Measurements from ENCODE around the gene TMEM200A. TPM values are rescaled to one million over a fixed set of nuclear protein-coding genes. Genes with fewer than 3 reads are reported as not detected.

TMEM200A gene
- total RNA-seq (1 to 10 TPM; 6.5 to 7.9 TPM), polyA plus RNA-seq (1 to 10 TPM in 1 of 2 donors, under 1 TPM in 1; 0.79 to 6.4 TPM)
- long read RNA-seq, donor 1: 0 reads
- long read RNA-seq, donor 2: 0 reads
- long read RNA-seq, donor 3, partial matches to known transcripts: 0 of 2 reads
- long read RNA-seq, donor 3, other reads (novel, unspliced or antisense): 0 of 2 reads
- long read RNA-seq, donor 4: 0 reads
- long read RNA-seq, donor 5: 0 reads

DNA sequence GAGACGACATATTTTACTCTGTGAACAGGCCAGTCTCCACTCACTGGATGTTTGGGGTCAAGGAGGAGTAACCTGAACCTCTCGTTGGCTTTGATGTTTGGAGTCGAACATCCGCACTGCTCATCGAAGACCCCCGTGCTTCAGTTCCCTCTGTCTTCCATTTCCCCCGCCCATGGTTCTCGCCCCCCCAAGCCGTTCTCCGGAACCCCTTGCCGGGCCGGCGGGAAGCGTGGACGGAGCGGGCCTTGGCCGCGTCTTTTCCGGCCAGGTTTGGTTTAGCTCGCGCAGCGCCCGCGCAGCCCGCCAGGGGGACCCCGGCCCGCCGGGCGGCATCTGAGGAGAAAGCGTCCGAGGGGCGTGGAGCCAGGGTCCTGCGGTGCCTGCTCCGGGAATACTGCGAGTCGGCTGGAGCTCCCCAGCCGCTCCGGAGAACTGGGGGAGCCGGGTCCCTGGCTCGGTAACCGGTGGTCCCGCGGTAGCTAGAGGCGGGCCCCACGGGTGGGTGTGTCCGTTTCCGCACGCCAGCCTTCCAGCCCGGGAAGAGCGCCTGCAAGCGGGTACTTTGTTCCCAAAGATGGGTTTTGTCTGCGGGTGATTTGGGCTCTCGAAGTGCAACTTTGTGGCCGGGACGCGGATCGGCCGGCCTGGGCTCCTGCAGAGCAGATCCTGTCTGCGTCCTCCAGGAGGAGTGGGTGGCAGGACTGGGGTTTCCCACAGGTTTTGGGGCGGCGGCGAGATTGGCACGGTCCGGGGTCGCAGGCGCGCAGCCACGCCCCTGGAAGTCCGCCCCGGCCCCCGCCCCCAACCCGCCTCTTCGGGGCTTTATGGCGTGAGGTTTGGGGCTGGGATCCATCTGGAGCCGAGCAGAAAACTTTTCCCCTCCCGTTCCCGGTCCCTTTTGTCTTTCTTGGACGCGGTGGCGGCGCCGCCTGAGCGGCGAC is at the start of gene TMEM200A:
TSS of gene TMEM200A (plus strand) at position 852 of the 941 bp plus-strand sequence. CDS start 74,406 bp downstream, outside the sequence.
- H3K9me3 ChIP-seq (ENCODE audit: control insufficient read depth in 4 of 4, insufficient read depth in 3 of 4, low read length in 3 of 4): no peaks in the 10 kb centered on the region
- DNase-seq: peak; percentile 71 to 81 (median 80)
- peak within 1 kb of the TSS in 1 of 2 donors; percentile 66 for H3K27ac ChIP-seq (ENCODE audit: low read depth in 1 of 2, low read length in 1 of 2)
- H3K4me1 ChIP-seq (ENCODE audit: control insufficient read depth in 5 of 5, insufficient read depth in 5 of 5, low read length in 5 of 5): peaks cover 0 to 5% (median 2%) of the 10 kb centered on the region in 5 donors
- WGBS, 2 donors: 1 to 2% methylated on average over 83 to 84 of the region's 84 CpGs
- TF ChIP-seq, protein P1, sequence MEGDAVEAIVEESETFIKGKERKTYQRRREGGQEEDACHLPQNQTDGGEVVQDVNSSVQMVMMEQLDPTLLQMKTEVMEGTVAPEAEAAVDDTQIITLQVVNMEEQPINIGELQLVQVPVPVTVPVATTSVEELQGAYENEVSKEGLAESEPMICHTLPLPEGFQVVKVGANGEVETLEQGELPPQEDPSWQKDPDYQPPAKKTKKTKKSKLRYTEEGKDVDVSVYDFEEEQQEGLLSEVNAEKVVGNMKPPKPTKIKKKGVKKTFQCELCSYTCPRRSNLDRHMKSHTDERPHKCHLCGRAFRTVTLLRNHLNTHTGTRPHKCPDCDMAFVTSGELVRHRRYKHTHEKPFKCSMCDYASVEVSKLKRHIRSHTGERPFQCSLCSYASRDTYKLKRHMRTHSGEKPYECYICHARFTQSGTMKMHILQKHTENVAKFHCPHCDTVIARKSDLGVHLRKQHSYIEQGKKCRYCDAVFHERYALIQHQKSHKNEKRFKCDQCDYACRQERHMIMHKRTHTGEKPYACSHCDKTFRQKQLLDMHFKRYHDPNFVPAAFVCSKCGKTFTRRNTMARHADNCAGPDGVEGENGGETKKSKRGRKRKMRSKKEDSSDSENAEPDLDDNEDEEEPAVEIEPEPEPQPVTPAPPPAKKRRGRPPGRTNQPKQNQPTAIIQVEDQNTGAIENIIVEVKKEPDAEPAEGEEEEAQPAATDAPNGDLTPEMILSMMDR (IDR thresholded peaks at IDR 0.05; ENCODE audit: control extremely low read depth, extremely low read depth): peak; percentile 30
- ATAC-seq (ENCODE audit: insufficient read depth, low FRiP score): peak; percentile 49
- H3K9ac ChIP-seq (ENCODE audit: insufficient read depth in 1 of 2, low read length in 2 of 2): no peak within 1 kb of the TSS
- peak within 1 kb of the TSS; percentile 66 for H3K4me3 ChIP-seq
- H3K27me3 ChIP-seq (ENCODE audit: control insufficient read depth in 3 of 3, insufficient read depth in 3 of 3, low read length in 2 of 3): peaks cover 7 to 36% (median 29%) of the 10 kb centered on the region in 3 donors
- no peaks in the 10 kb centered on the region for H3K36me3 ChIP-seq (ENCODE audit: control insufficient read depth in 4 of 4, insufficient read depth in 4 of 4, low read length in 4 of 4)

DNA sequence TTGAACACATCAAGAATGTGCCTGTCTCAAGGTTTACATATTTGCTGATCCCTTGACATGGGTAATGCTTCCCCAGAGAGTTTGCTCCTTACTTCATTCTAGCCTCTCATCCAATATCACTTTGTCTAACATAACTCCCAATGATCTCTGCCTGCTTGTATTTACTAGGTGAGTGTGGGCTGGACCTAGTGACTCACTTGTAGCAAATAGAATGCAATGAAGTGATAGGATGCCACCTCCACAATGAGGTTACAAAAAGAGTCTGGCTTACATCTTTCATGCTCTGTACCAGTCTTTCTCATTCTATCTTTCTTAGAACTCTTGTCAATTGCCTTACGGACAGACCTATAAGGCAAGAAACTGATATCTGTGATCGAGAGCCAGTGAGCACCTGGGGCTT is 44.9 kb upstream of the TMEM200A start:
- H3K4me3 ChIP-seq: no peak overlapping the region
- H3K9ac ChIP-seq (ENCODE audit: insufficient read depth in 1 of 2, low read length in 2 of 2): no peak overlapping the region
- H3K27me3 ChIP-seq (ENCODE audit: control insufficient read depth in 3 of 3, insufficient read depth in 3 of 3, low read length in 2 of 3): peaks cover 0 to 3% (median 0%) of the 10 kb centered on the region in 3 donors
- no peaks in the 10 kb centered on the region for H3K9me3 ChIP-seq (ENCODE audit: control insufficient read depth in 4 of 4, insufficient read depth in 3 of 4, low read length in 3 of 4)
- DNase-seq (no peak), ATAC-seq (ENCODE audit: insufficient read depth, low FRiP score) (no peak)
- H3K4me1 ChIP-seq (ENCODE audit: control insufficient read depth in 5 of 5, insufficient read depth in 5 of 5, low read length in 5 of 5): no peaks in the 10 kb centered on the region
- TF ChIP-seq, protein P1 (IDR thresholded peaks at IDR 0.05; ENCODE audit: control extremely low read depth, extremely low read depth): no peak
- 86 to 95% methylated on average over 2 of the region's 2 CpGs for WGBS, 2 donors
- H3K27ac ChIP-seq (ENCODE audit: low read depth in 1 of 2, low read length in 1 of 2): no peak overlapping the region
- no peaks in the 10 kb centered on the region for H3K36me3 ChIP-seq (ENCODE audit: control insufficient read depth in 4 of 4, insufficient read depth in 4 of 4, low read length in 4 of 4)

DNA sequence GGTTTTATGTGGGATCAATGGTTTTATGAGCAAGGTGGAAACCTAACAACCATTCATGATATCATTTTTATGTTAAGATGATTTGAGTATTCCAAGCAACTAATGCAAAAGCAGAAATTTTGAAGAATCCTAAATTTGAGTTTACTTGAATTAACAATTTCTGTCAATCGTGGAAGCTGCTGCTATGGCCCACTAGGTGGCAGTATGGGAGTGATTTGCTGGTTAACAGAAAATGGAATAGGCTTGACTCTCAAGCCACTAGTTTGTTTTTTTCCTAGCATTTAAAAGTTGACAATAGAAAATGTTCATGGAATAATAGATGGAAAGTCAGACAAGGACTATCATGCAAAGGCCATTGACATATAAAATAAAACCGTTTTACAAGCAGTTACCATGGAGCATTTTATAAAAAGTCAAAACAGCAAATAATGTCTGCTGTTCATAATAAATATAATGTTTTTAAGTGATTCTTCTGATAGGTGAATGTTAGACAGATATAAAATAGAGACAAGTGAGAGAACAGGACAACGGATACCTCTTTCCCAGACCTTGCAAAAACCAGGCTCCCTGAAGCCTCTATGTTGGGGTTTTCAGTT is 43.0 kb upstream of the TMEM200A start:
- DNase-seq: peak; percentile 24 to 78 (median 60)
- Histone ChIP-seq H3K27ac (ENCODE audit: low read depth in 1 of 2, low read length in 1 of 2) (no peak overlapping the region), H3K36me3 (ENCODE audit: control insufficient read depth in 4 of 4, insufficient read depth in 4 of 4, low read length in 4 of 4) (no peaks in the 10 kb centered on the region), H3K4me3 (no peak overlapping the region), H3K4me1 (ENCODE audit: control insufficient read depth in 5 of 5, insufficient read depth in 5 of 5, low read length in 5 of 5) (no peaks in the 10 kb centered on the region), H3K27me3 (ENCODE audit: control insufficient read depth in 3 of 3, insufficient read depth in 3 of 3, low read length in 2 of 3) (peaks cover 0 to 3% (median 0%) of the 10 kb centered on the region in 3 donors), H3K9me3 (ENCODE audit: control insufficient read depth in 4 of 4, insufficient read depth in 3 of 4, low read length in 3 of 4) (no peaks in the 10 kb centered on the region), H3K9ac (ENCODE audit: insufficient read depth in 1 of 2, low read length in 2 of 2) (no peak overlapping the region)
- 8 to 11% methylated on average over 3 of the region's 3 CpGs for WGBS, 2 donors
- ATAC-seq (ENCODE audit: insufficient read depth, low FRiP score): peak; percentile 75
- TF ChIP-seq, protein P1 (IDR thresholded peaks at IDR 0.05; ENCODE audit: control extremely low read depth, extremely low read depth): peak; percentile 86
